ENCODE results near the gene DLG5. TPM values are rescaled to one million over a fixed set of nuclear protein-coding genes. Genes with fewer than 3 reads are reported as not detected.

Gene DLG5
- total and polyA plus RNA-seq, 7 donors = 6.0 to 78.1 (median 41.0) TPM

- no peak overlapping the region for H3K4me3 ChIP-seq
- peaks cover 0 to 7% (median 2%) of the 10 kb centered on the region in 4 donors for H3K9me3 ChIP-seq
- no peaks in the 10 kb centered on the region for H3K36me3 ChIP-seq
- H3K27me3 ChIP-seq = no peaks in the 10 kb centered on the region
- no peak for DNase-seq
- no peaks in the 10 kb centered on the region for H3K4me1 ChIP-seq
- intact Hi-C loops (cut with DNase I) = no loop called here
- TF ChIP-seq, protein P1, sequence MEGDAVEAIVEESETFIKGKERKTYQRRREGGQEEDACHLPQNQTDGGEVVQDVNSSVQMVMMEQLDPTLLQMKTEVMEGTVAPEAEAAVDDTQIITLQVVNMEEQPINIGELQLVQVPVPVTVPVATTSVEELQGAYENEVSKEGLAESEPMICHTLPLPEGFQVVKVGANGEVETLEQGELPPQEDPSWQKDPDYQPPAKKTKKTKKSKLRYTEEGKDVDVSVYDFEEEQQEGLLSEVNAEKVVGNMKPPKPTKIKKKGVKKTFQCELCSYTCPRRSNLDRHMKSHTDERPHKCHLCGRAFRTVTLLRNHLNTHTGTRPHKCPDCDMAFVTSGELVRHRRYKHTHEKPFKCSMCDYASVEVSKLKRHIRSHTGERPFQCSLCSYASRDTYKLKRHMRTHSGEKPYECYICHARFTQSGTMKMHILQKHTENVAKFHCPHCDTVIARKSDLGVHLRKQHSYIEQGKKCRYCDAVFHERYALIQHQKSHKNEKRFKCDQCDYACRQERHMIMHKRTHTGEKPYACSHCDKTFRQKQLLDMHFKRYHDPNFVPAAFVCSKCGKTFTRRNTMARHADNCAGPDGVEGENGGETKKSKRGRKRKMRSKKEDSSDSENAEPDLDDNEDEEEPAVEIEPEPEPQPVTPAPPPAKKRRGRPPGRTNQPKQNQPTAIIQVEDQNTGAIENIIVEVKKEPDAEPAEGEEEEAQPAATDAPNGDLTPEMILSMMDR (IDR thresholded peaks at IDR 0.05) = no peak
- TF ChIP-seq EP300 (IDR thresholded peaks at IDR 0.05) = no peak
- no peak for TF ChIP-seq POLR2AphosphoS5 (IDR thresholded peaks at IDR 0.05)
- no peak for TF ChIP-seq POLR2A (IDR thresholded peaks at IDR 0.05)
- no peak overlapping the region for H3K27ac ChIP-seq
- WGBS, 2 donors = 82 to 90% methylated on average over 7 of the region's 7 CpGs
Measured at GRCh38 chr10:77771851-77772250, 154.7 kb downstream of the DLG5 start.

- Histone ChIP-seq H3K4me3 (no peak overlapping the region), H3K27ac (no peak overlapping the region), H3K27me3 (no peaks in the 10 kb centered on the region), H3K36me3 (no peaks in the 10 kb centered on the region), H3K9me3 (peaks cover 0 to 3% (median 0%) of the 10 kb centered on the region in 4 donors), H3K4me1 (no peaks in the 10 kb centered on the region)
- TF ChIP-seq POLR2A (IDR thresholded peaks at IDR 0.05) (no peak), POLR2AphosphoS5 (IDR thresholded peaks at IDR 0.05) (no peak), EP300 (IDR thresholded peaks at IDR 0.05) (no peak)
- TF ChIP-seq, protein P1 (IDR thresholded peaks at IDR 0.05) = no peak
- WGBS, 2 donors = 79 to 80% methylated on average over 4 of the region's 4 CpGs
- no peak for DNase-seq
- intact Hi-C loops (cut with DNase I) = no loop called here
Measured at GRCh38 chr10:77771450-77771849, 155.1 kb downstream of the DLG5 start.

DNA sequence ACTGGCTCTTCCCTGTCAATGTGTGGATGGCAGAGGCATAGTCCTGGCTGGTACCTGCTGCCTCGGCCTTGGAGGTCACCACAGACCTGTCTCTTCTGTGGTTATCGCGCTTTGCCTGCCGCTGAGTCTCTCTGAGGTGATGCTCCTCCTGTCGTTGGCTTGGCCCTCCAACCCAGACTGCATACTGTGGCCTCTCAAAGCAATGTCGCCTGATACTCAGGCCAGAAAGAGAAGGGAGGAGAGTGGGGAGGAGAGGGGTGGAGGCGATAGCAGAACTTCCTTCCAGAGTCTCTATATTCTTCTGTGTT lies 155.7 kb downstream of the DLG5 start:
- Histone ChIP-seq H3K4me1 (no peaks in the 10 kb centered on the region), H3K27ac (no peak overlapping the region), H3K27me3 (no peaks in the 10 kb centered on the region), H3K9me3 (no peaks in the 10 kb centered on the region), H3K4me3 (no peak overlapping the region), H3K36me3 (no peaks in the 10 kb centered on the region)
- intact Hi-C loops (cut with DNase I) = no loop called here
- no peak for DNase-seq
- TF ChIP-seq POLR2A (IDR thresholded peaks at IDR 0.05) (no peak), POLR2AphosphoS5 (IDR thresholded peaks at IDR 0.05) (no peak), EP300 (IDR thresholded peaks at IDR 0.05) (no peak)
- TF ChIP-seq, protein P1 (IDR thresholded peaks at IDR 0.05) = no peak
- 88 to 90% methylated on average over 7 of the region's 7 CpGs for WGBS, 2 donors

- intact Hi-C loops (cut with DNase I) = no loop called here
- TF ChIP-seq, protein P1 (IDR thresholded peaks at IDR 0.05) = no peak
- TF ChIP-seq POLR2A (IDR thresholded peaks at IDR 0.05) = no peak
- no peak for TF ChIP-seq EP300 (IDR thresholded peaks at IDR 0.05)
- TF ChIP-seq POLR2AphosphoS5 (IDR thresholded peaks at IDR 0.05) = no peak
- Histone ChIP-seq H3K36me3 (no peaks in the 10 kb centered on the region), H3K4me3 (no peak overlapping the region), H3K4me1 (no peaks in the 10 kb centered on the region), H3K27me3 (no peaks in the 10 kb centered on the region), H3K9me3 (no peaks in the 10 kb centered on the region), H3K27ac (no peak overlapping the region)
- no peak for DNase-seq
- 83 to 84% methylated on average over 18 of the region's 18 CpGs for WGBS, 2 donors
Measured at GRCh38 chr10:77770081-77770867, 156.3 kb downstream of the DLG5 start.

DNA sequence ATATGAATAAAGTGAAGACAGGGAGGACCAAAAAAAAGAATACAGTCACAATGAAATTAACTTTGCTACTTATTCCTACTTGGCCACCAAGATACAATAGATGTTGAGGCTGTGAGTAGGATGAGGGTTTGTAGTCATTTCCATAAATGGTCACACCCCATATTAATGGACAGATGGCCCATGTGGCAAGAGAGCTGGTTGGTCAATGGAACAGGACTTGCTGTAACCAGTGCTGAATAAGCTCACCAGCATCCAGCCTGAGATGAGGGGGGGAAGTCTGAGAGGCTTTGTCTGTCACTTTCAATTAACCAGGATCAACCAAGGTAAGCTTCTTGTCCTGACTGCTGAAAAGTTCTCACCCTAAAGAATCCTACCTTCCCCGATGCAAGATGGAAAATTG lies 158.5 kb downstream of the DLG5 start:
- H3K36me3 ChIP-seq = no peaks in the 10 kb centered on the region
- no peak for TF ChIP-seq EP300 (IDR thresholded peaks at IDR 0.05)
- H3K4me3 ChIP-seq = no peak overlapping the region
- no peaks in the 10 kb centered on the region for H3K4me1 ChIP-seq
- intact Hi-C loops (cut with DNase I) = no loop called here
- H3K27me3 ChIP-seq = no peaks in the 10 kb centered on the region
- DNase-seq = no peak
- no peak overlapping the region for H3K27ac ChIP-seq
- 92 to 93% methylated on average over 1 of the region's 1 CpG for WGBS, 2 donors
- H3K9me3 ChIP-seq = no peaks in the 10 kb centered on the region
